ENCODE results near the gene PTPRA.

DNA sequence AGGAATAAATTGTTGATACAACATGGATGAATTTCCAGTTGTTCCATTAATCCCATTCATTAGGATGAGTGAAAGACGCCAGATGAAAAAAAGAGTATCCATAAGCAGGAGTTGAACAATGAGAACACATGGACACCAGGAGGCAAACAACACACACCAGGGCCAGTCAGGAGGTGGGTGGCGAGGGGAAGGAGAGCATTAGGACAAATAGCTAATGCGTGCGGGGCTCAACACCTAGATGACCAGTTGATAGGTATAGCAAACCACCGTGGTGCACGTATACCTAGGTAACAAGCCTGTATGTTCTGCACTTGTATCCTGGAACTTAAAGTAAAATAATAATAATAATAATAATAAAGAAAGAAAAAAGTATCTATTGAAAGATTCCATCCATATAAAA is 43.9 kb upstream of the PTPRA start:
- TF ChIP-seq, protein P1, sequence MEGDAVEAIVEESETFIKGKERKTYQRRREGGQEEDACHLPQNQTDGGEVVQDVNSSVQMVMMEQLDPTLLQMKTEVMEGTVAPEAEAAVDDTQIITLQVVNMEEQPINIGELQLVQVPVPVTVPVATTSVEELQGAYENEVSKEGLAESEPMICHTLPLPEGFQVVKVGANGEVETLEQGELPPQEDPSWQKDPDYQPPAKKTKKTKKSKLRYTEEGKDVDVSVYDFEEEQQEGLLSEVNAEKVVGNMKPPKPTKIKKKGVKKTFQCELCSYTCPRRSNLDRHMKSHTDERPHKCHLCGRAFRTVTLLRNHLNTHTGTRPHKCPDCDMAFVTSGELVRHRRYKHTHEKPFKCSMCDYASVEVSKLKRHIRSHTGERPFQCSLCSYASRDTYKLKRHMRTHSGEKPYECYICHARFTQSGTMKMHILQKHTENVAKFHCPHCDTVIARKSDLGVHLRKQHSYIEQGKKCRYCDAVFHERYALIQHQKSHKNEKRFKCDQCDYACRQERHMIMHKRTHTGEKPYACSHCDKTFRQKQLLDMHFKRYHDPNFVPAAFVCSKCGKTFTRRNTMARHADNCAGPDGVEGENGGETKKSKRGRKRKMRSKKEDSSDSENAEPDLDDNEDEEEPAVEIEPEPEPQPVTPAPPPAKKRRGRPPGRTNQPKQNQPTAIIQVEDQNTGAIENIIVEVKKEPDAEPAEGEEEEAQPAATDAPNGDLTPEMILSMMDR (IDR thresholded peaks at IDR 0.05) = no peak
- TF ChIP-seq POLR2A (IDR thresholded peaks at IDR 0.05) = no peak

All from right lobe of liver (tissue), 4 donors.